ENCODE data around the gene PRKCB. TPM values are rescaled to one million over a fixed set of nuclear protein-coding genes. Genes with fewer than 3 reads are reported as not detected.

Gene PRKCB
- total RNA-seq, 1 experiment from 2014 or later, result not detected

DNA sequence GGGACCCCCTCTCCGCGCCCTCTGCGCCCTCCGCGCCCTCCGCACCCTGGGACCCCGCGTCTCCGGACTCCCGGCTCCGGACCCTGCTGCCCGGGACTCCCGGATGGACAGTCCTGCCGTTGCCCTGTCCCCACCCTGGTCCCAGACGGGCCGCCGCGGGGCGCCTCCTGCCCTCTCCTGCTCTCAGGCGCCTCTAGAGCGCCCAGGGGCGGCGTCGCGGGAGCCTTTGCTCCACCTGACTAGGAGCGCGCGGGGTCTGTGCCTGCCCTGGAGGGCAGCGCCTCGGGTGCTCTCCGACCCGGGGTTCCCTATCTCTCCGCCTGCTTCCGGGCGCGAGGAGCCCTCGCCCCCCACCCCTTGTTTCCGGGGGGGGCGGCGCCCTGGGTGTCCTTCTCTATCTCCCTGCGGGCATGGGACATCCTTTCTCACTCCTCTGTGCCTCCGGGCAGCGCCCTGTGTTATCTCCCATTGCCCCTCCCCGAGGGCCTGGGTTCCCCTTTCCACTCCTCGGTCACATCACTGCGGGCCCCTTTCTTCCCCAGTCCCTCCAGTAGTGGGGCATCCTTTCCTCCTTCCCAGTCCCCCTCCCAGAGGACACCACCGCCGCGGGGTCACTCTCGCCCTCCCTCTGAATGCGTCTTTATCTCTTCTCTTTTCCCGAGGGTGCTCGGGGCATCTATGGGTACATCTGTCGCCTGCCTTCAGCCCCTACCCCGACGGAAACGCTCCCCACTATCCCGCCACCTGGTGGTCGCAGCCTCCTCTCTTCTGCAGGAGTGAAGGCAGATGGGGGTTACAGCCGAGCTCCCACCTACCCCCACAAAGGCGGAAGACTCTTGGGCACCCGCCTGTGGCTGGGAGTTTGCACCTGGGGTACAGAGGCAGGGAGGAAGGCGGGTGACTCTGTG, 875 bp downstream of the PRKCB start:
- no peak for DNase-seq (ENCODE audit: low spot score)

DNA sequence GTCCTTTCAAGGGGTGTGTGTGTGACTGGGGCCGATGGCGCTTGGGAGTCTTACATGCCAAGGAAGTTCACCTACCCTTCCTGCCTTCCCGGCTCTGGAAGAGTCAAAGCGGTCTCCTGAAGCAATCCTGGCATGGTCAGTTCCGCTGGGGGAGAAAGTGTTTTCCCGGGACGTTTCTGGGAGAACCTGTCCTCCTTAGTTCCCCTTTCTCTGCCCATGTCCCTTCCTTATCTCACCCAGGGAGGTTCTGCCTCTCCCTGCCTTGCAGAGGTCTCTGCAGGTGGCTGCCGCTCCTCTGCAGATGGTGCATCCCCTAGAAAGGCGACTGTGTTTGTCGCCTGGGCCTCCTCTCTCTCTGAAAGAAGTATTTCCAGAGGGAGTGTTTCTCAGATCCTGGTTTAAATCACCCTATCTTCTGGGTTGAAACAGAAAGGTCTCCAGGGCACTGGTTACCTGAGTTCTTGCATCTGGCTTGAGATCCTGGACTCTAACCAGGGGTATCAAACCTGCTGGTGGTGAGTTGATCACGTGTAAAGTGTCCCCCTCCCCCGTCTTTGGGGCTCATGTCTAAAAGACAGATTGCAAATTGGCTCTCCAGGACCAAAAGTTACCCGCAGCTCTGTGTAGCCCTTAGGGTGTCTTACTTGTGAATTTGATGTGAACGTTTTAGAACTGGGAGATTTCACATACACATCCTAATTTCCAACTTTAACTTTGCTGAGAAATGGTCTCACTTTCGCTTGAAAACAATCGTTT, 1.9 kb downstream of the PRKCB start:
- DNase-seq (ENCODE audit: low spot score), result no peak

DNA sequence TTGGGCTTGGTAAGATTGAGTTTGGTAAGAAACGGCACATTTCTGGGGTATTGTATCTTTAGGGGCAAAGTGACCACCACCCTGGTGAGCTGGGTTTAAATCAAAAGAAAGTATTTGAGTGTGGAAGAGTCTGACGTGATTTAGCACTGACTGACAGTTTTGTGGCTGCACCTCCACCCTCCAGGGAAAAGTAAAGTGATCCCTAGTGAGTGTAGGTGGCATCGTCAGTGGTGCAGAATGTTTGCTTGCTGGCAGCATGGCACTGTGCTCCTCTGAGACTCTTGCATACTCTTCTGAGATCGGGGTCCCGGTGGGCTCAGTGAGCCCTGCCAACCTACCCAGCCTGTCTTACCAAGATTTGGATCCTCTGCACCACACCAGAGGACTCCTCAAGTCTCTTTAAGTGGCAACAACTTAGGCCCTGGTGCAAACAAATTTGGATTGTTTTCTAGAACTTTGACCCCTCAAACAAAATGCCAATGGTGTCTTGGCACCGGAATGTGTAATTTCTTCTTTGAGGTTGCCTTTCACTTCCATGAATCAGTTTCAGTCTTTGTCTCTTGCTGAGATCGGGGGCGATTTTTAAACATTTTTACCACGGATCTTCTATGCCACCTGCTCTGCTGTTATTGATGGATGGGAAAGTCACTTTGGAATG, 2.8 kb downstream of the PRKCB start:
- no peak for DNase-seq (ENCODE audit: low spot score)

DNA sequence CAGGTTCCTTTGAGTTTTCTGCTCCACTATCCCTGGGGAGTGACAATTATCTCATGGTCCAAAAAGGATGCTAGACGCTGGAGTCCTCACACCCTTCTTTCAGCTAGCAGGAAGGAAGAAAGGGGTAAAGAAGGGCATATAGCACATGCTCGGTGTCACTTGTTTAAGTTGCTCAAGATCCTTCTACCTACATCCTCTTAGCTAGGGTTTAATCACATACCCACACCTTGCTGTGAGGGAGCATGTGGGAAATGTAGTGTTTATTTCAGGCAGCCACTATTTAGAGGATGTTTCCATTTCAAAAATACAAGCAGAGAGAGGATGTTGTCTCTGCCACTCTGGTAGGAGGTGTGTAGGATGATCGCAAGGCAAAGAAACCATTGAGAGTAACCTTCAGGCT, 4.5 kb downstream of the PRKCB start:
- DNase-seq (ENCODE audit: low spot score), result no peak

DNA sequence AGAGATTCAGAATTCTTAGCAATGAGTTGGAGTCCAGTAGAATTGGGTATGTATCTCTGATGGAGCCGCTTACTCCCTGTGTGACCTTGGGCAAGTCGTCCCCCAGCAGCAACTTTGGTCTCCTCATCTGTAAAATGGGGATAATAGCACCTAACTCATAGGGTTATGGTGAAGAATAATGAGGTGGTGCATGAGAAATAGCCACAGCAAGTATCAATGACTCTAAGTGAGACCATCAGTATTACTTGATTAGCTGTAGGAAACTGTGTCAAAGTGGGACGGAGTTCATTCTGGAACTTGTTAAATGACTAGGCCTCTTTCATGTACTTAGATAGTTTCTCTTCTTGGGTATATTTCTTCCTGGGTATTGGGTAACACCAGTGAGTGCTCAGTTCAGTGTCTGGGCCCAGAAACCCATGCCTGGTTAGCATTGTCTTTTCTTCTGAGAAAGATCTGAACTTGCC, 6.4 kb downstream of the PRKCB start:
- DNase-seq (ENCODE audit: low spot score), result no peak

DNA sequence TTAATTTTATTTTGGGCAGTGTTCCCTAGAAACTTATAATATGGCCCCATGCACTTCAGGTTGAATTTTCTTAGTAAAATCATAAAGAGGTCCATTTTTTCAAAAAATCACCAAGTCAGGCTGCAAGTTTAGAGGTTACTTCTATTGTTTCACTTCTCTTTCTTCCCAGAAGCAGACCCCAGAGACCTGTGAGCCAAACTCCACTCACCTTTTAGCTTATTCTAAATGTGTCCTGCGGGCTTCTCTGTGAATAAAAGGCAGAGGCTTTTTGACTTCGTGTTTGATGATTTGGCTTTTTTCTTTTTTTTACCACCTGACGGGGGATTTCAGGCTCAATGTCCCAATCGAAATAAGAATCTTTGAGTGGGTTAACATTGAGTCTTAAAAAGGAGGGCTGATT, 7.4 kb downstream of the PRKCB start:
- DNase-seq (ENCODE audit: low spot score), result no peak

DNA sequence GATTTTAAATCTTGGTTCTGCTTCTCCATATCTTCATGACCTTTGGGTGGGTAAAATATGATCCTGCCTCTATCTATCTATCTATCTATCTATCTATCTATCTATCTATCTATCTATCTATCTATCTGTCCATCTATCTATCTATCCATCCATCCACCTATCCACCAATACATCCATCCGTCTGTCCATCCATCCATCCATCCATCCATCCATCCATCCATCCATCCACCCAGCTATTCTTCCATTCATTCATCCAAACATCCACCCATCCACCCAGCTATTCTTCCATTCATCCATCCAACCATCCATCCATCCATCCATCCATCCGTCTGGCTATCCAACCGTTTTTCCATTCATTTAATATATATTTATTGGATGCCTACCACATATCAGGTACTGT, 11.5 kb downstream of the PRKCB start:
- DNase-seq (ENCODE audit: low spot score), result no peak

DNA sequence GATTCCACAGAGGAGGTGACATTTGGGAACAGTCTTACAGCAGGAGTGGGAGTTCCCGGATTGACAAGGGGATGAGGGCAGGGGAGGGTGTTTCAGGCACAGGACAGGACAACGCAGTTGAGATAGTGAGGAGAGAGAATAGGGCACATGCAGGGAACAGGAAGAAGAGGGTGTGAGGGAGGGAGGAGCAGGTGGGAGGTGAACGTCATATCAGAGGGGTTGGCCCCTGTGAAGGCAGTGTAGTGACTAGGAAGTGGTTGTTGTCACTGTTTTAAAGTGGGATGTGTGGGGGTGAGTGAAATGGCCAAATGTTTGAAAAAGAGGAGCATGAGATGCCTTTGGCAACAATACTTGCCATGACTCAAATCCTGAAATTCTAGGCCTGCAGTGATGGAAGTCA, 12.2 kb downstream of the PRKCB start:
- no peak for DNase-seq (ENCODE audit: low spot score)

DNA sequence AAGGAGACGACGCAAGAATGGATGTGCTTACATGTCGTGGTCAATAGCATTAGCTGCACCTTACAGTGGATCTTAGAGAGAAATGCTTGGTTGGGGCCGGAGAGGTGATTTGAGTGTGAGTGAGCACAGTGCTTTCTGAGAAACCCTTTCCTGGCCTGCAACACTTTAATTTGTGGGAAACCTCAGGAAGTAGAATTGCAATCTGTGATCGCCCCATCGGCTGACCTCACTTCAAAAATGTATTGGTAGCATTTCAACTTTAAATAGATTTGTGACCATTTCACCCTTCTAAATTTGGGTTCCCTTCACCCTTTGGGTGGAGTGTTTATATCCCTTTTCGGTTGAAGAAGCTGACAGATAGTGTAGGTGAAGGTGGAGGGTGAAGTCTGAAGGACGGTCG, 13.2 kb downstream of the PRKCB start:
- DNase-seq (ENCODE audit: low spot score), result no peak

DNA sequence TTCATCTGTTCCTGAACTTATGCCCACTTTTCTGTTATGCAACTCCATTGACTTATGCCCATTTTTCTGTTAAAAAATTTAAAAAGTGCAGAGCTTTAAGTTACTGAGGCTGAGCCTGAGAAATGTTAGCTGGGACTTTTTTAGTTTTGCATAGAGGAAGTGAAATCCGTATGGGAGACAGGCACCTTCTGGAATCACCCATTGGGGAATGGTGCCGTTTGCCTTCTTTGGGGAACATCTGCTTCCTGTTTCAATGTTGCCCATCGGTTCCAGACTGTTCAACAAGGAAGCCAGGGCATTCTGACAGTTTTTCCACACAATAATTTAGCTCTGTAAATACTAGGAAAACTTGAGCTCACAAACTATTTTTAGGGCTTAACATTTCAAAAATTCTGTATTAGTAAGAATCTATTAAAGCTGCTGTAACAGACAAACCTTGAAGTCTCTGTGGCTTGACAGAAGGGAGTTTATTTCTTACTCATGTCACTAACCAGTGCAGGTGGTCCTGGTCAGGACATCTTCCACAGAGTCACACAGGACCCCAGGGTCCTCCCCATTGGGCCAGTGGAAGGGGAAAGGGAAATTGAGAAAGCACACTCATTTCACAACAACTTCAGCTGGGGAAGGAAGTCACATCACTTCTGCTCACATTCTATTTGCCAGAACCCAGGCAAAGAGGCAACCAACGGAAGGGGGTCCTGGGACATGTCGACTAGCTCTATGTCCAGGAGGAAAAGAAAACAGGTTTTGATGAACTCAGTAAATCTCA, 17.2 kb downstream of the PRKCB start:
- DNase-seq (ENCODE audit: low spot score), result no peak

DNA sequence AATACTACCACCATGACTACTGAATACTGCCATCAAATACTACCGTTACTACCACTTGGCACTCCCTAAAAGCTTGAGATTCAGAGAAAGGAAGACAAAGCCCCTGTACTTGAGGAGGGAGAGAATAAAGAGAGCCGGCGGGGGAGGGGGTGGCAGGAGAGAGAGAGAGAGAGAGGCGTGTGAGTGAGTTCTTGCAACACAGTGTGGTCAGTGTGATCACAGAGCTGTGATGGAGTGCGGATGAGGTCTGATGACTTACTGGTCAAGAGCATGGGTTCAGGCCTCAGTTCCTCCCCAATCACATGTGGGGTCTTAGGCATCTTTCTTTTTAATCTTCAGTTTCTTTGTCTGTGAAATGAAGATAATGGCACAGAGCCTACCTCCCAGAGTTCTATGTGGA, 19.2 kb downstream of the PRKCB start:
- no peak for DNase-seq (ENCODE audit: low spot score)

DNA sequence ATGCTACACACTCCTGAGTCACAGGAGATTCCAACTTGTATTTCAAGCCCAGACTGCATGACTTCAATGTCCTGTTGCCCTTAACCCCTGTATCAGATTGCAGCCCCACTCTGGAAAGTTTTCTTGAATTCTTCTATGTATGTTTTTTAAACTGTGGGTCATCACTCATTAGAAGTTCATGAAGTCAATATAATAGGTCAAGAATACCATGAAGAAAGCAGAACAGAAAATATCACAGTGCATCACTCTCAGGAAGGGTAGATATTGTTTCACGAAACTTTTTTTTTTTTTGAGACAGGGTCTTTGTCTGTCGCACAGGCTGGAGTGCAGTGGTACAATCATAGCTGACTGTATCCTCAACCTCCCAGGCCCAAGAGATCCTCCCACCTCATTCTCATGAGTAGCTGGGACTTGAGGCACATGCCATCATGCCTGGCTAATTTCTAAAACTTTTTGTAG, 20.5 kb downstream of the PRKCB start:
- DNase-seq (ENCODE audit: low spot score), result no peak

DNA sequence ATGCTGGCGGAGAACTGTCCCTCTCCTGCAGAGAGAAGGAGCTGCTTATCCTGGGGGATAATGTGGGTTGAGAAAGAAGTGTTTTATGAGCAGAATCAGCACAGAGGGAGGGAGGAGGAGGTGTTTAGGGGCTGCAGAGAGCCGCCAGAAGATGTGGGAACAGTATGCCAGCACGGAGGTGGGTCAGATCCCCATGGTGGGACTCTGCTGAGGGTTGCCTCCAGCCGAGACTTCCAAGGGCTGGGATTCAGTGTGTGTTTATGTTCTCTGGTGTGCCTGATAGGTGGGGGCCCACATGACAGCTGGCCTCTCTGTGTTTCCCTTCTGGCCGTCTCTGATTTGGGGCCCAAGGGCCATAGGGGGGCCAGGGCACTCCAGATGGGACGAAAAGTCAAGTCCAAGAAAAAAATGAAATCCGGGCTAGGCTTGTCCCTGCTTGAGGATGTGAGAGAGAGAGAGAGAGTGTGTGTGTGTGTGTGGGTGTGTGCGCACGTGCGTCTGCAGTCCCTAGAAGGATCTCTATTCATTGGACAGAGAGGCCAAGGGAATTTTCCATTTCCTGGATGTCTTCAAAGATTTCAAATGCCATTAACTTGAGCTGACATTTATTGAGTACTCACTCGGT, 21.6 kb downstream of the PRKCB start:
- no peak for DNase-seq (ENCODE audit: low spot score)

DNA sequence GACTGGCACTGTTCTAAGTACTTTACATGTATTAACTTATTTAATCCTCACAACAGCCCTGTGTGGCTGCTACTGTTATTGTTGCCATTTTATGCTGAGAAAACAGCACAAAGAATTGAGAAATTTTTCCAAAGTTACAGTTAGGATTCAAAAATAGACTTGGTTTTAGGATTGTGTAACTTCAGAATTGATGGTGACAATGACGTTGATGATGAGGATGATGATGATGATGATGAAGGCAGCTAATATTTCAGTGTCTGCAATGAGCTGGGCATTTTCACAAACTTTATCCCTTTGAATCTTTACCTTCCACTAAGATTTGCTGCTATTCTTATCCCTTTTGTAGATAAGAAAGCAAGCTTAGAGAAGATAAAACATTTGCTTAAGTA, 22.1 kb downstream of the PRKCB start:
- DNase-seq (ENCODE audit: low spot score), result no peak

DNA sequence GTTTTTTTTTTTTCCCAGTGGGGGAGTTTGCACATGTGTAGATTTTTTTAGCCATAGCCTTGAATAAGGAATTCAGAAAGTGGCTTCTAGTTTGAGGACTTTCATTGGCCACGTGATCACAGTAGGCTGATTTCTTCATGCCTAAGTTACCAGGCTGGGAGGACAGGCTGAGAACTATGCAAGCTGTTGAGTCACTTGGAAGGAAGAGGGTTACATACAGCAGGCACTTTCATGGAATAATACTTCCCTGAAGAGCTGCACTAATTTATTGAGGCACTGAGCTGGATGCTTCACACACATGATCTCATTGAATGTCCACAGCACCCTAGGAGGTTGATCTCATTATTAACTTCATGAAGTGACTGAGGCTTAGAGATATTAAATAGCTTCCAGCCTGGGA, 22.8 kb downstream of the PRKCB start:
- no peak for DNase-seq (ENCODE audit: low spot score)

DNA sequence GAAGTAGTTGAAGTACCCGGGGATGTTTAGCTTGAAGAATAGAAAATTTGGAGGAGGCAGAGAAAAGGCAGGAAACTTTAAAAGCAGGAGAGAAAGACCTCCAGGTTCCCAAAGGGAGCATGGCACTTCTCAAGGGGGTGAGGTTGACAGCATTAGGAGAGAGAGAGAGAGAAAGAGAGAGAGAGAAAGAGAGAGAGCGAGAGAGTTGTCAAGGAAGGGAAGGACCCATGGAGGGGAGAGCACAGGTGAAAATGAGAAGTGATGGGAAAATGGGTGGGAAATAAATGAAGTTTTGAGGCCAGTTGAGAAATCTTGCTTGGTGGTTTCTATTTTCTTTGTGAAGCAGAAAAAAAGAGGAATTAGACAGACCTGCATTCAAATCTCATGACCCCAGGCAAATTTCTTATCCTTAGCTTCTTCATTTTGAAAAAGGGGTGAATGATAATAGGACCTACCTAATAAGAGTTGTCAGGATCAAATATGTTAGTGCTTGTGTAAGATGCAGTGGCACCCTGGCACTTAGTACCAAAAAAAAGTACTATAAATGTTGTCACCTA, 24.0 kb downstream of the PRKCB start:
- no peak for DNase-seq (ENCODE audit: low spot score)

DNA sequence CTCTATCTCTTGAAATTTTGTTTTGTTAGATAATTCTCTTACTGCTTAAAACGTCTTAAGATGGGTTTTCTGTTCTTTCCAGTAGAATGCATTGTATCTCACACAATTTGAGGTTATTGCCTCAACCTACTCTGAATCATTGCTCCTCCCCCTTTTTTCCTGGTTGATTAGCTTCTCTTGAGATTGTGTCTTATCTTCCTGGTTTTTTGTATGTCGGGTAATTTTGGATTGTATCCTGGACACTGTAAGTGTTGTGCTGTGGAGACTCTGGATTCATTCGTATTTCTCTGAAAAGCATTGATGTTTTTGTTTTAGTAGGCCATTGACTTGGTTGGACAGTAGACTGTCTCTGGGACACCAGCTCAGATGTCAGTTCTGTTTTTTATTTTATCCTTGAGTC, 26.1 kb downstream of the PRKCB start:
- no peak for DNase-seq (ENCODE audit: low spot score)

DNA sequence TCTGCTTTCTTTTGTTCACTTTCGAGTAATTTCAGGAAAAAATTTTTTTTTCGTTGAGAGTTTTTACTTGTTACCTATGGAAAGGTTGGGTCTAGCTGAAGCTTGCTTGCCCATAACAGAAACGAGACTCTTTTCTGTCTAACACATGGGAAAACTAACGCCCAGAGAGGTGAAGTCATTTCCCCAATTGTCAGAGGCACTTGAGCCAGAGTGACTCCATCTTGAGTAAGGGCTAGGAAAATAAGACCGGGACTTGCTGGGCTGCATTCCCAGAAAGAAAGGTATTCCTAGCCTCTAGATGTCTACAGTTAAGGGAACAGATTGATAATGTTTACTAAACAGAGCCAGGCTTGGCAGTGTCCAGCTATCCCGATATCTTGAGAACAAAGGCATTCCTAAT, 26.8 kb downstream of the PRKCB start:
- DNase-seq (ENCODE audit: low spot score), result no peak

DNA sequence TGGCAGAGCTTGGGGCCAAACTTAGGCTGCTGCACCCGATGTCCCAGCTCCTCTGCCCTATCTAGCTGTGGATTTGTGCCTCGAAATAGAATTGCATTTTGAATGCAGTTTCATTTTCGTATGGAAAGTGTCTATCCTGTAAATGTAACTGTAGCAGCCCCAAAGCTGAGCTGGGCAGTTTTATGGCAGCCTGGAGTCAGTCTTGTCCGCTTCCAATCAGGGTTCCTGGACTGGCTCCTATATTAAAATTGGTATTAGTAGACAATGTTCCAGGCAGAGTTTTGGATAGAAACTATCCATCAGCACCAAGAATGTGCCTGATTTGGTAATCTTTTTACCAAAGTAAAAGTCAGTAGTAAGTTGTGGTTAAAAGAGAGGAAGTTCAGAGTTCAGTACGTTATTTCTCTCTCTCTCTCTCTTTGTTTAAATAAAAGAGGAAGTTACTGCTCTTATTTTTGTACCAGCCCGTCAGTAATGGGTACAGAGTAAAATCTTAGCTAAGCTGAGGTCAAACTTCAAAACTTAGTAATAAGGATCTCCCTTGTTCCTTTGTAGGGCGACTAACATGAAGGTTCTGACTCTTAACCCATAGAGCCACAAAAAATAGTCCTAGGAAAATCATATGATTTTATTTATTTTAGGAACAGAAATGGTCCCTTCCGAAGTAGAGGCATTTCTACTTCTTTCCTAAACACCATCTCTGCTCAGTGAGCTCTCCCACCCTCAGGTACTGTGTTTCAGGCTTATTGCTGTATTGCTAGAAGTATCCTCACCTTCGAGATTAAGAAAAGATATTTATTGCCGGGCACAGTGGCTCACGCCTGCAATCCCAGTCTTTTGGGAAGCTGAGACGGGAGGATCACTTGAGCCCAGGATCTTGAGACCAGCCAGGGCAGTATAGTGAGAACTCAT, 28.0 kb downstream of the PRKCB start:
- no peak for DNase-seq (ENCODE audit: low spot score)

DNA sequence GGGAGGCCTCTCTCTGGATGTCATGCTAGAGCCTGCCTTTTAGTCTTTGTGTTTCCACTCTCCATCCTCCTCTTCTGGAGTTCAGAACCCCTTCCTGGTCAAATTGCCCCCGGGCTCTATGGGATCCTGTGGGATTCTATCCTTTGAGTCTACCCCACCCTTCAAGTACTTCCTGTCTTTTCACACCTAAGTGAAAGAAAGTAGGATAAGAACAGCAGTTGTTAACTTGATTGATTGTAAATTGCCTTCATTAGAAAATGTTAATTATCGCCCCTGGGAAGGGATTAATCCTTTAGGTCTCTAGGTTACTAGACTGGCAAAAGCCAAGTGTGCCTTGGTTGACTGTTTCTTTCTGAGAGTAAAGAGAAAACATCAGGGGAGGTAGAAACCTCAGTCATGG, 30.1 kb downstream of the PRKCB start:
- DNase-seq (ENCODE audit: low spot score), result no peak

All from A172 (cell line).